Loucy (cell line): Measurements from ENCODE around the gene SAMD8.

Experiments used
- CTCF ChIP-seq: fragments of 200-600 bp; sonication (generic); conservative IDR thresholded peaks from 2 replicates; pipeline ENCODE4 v1.5.1; 2014; ENCODE audit warnings: mild to moderate bottlenecking, antibody characterized with exemption, low read length
- EZH2phosphoT487 ChIP-seq: fragments of 200-600 bp; IDR thresholded peaks from 2 replicates; pipeline ENCODE4 v1.6.1; 2018; ENCODE audit warnings: antibody characterized with exemption, mild to moderate bottlenecking, moderate library complexity, borderline replicate concordance

- TF ChIP-seq CTCF (no peak), EZH2phosphoT487 (no peak)
These were observed 7.4 kb upstream of the SAMD8 start for GRCh38 chr10:75103881-75104686.
